Neural cell (in vitro differentiated cells): ENCODE results near the gene CCDC126. TPM values are rescaled to one million over a fixed set of nuclear protein-coding genes. Genes with fewer than 3 reads are reported as not detected.

Experiments
- H2AFZ ChIP-seq: fragments of 200-600, 300-800 bp; sonication (generic), shearing (Covaris generic); 2 replicates; pipeline ENCODE4 v1.6.0; 2014; ENCODE audit warnings: low read depth, mild to moderate bottlenecking, antibody characterized with exemption, low read length, moderate library complexity
- H3F3A ChIP-seq: fragments of 200-600 bp; shearing (Covaris generic); 2 replicates; pipeline ENCODE4 v1.6.1; 2016; ENCODE audit warnings: mild to moderate bottlenecking, moderate library complexity, mixed read lengths, antibody characterized with exemption, low read length; ENCODE audit not compliant: insufficient read depth, poor library complexity, severe bottlenecking
- H3K27ac ChIP-seq: fragments of 200-600, 300-800 bp; sonication (generic), shearing (Covaris generic); 2 replicates; pipeline ENCODE4 v1.5.1; 2014; ENCODE audit warnings: mild to moderate bottlenecking, low read length, moderate library complexity
- H3K27me3 ChIP-seq: fragments of 300-800, 200-600 bp; sonication (generic), shearing (Covaris generic); 2 replicates; pipeline ENCODE4 v1.6.0; 2014; ENCODE audit warnings: mild to moderate bottlenecking, low read depth, low read length, moderate library complexity; ENCODE audit not compliant: insufficient read depth
- H3K36me3 ChIP-seq: fragments of 300-800, 200-600 bp; sonication (generic), shearing (Covaris generic); 2 replicates; pipeline ENCODE4 v1.5.1; 2014; ENCODE audit warnings: mild to moderate bottlenecking, antibody characterized with exemption, low read length, moderate library complexity; ENCODE audit not compliant: insufficient read depth
- H3K4me2 ChIP-seq: fragments of 300-800, 200-600 bp; sonication (generic), shearing (Covaris generic); 2 replicates; pipeline ENCODE4 v1.6.0; 2014; ENCODE audit warnings: mild to moderate bottlenecking, low read length
- H3K4me3 ChIP-seq: fragments of 300-800, 200-600 bp; sonication (generic), shearing (Covaris generic); 2 replicates; pipeline ENCODE4 v1.5.1; 2014; ENCODE audit warnings: mild to moderate bottlenecking, low read length, moderate library complexity
- H3K79me2 ChIP-seq: fragments of 200-600 bp; shearing (Covaris generic); replicated peaks from 2 replicates; pipeline ENCODE4 v1.6.0; 2014; ENCODE audit warnings: mild to moderate bottlenecking, low read length, moderate library complexity; ENCODE audit not compliant: insufficient read depth
- H3K9ac ChIP-seq: fragments of 300-800, 200-600 bp; sonication (generic), shearing (Covaris generic); 2 replicates; pipeline ENCODE4 v1.6.1; 2016; ENCODE audit warnings: mild to moderate bottlenecking, low read length, mixed read lengths
- H3K9me2 ChIP-seq: fragments of 200-600 bp; shearing (Covaris generic); 2 replicates; pipeline ENCODE4 v1.6.1; 2016; ENCODE audit warnings: mild to moderate bottlenecking, low read length, mixed read lengths; ENCODE audit not compliant: insufficient read depth
- H3K9me3 ChIP-seq: fragments of 200-600, 300-800 bp; sonication (generic), shearing (Covaris generic); 2 replicates; pipeline ENCODE4 v1.6.1; 2016; ENCODE audit warnings: mild to moderate bottlenecking, mixed run types, low read length, moderate library complexity, mixed read lengths
- H4K20me1 ChIP-seq: fragments of 200-600 bp; shearing (Covaris generic); 2 replicates; pipeline ENCODE4 v1.6.1; 2016; ENCODE audit warnings: mild to moderate bottlenecking, mixed run types; ENCODE audit not compliant: insufficient read depth
- EP300 ChIP-seq: fragments of 450-650 bp; conservative IDR thresholded peaks from 2 replicates; pipeline ENCODE4 v1.6.1; 2014; ENCODE audit warnings: antibody characterized with exemption, mild to moderate bottlenecking, moderate library complexity; ENCODE audit not compliant: poor library complexity, severe bottlenecking
- EZH2 ChIP-seq: fragments of 200-600, 300-800 bp; shearing (Covaris generic), sonication (generic); IDR thresholded peaks from 2 replicates; pipeline ENCODE4 v1.6.1; 2014; ENCODE audit warnings: antibody characterized with exemption, low read length, borderline replicate concordance, mild to moderate bottlenecking; ENCODE audit not compliant: insufficient read depth, poor library complexity, severe bottlenecking
- MXI1 ChIP-seq: fragments of 450-650 bp; conservative IDR thresholded peaks from 2 replicates; pipeline ENCODE4 v1.6.1; 2014; ENCODE audit warnings: antibody characterized with exemption, mild to moderate bottlenecking; ENCODE audit not compliant: poor library complexity, severe bottlenecking
- POLR2AphosphoS5 ChIP-seq: IDR thresholded peaks from 2 replicates; pipeline ENCODE4 v1.6.1; 2012
- RAD21 ChIP-seq: fragments of 450-650 bp; conservative IDR thresholded peaks from 2 replicates; pipeline ENCODE4 v1.6.1; 2014; ENCODE audit warnings: antibody characterized with exemption, mild to moderate bottlenecking, moderate library complexity
- SMC3 ChIP-seq: fragments of 450-650 bp; conservative IDR thresholded peaks from 2 replicates; pipeline ENCODE4 v1.6.1; 2014; ENCODE audit warnings: antibody characterized with exemption, mild to moderate bottlenecking, moderate library complexity; ENCODE audit not compliant: poor library complexity
- TAF1 ChIP-seq: IDR thresholded peaks from 2 replicates; pipeline ENCODE4 v1.6.1; 2012; ENCODE audit warnings: low read depth
- polyA plus RNA-seq: library from polyadenylated mRNA; depleted of rRNA; stranded (reverse); fragments of >200 nt; gene quantifications from 2 replicates; pipeline ENCODE4 v1.2.3, GENCODE V29; 2014
- TF ChIP-seq, protein P1 (sequence below): fragments of 450-650 bp; IDR thresholded peaks from 2 replicates; pipeline ENCODE4 v1.5.1; 2014; ENCODE audit warnings: antibody characterized with exemption, mild to moderate bottlenecking, moderate library complexity; ENCODE audit not compliant: poor library complexity, severe bottlenecking
- TF ChIP-seq, protein P2 (sequence below): IDR thresholded peaks from 2 replicates; pipeline ENCODE4 v1.6.1; 2012; ENCODE audit warnings: borderline replicate concordance

The CCDC126 gene
- polyA plus RNA-seq, 1 donor from 2014 or later: 28.0 TPM

DNA sequence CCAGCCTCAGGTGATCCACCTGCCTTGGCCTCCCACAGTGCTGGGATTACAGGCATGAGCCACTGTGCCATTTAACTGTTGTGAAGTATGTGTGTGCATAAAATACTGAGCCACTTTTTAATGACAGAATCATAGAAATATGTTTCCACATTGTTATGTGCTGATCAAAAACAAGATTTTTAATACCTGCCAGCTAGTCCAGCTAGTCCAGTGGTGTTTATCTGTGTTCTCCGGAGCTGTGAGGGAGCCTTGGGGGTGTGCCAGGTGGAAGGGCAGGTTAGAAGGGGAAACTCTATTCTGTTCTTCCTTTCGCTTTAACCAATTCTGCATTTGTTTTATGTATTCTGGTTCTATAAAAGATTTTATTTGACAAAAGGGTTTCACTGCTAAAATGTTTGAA lies 89.8 kb downstream of the CCDC126 start:
- no peak overlapping the region for H3K9ac ChIP-seq
- no peaks in the 10 kb centered on the region for H3K9me3 ChIP-seq
- H3K4me2 ChIP-seq: no peak overlapping the region
- H3F3A ChIP-seq: no peaks in the 10 kb centered on the region
- H3K27ac ChIP-seq: no peak overlapping the region
- no peak for TF ChIP-seq EP300
- TF ChIP-seq TAF1: no peak
- TF ChIP-seq SMC3: no peak
- TF ChIP-seq, protein P1, sequence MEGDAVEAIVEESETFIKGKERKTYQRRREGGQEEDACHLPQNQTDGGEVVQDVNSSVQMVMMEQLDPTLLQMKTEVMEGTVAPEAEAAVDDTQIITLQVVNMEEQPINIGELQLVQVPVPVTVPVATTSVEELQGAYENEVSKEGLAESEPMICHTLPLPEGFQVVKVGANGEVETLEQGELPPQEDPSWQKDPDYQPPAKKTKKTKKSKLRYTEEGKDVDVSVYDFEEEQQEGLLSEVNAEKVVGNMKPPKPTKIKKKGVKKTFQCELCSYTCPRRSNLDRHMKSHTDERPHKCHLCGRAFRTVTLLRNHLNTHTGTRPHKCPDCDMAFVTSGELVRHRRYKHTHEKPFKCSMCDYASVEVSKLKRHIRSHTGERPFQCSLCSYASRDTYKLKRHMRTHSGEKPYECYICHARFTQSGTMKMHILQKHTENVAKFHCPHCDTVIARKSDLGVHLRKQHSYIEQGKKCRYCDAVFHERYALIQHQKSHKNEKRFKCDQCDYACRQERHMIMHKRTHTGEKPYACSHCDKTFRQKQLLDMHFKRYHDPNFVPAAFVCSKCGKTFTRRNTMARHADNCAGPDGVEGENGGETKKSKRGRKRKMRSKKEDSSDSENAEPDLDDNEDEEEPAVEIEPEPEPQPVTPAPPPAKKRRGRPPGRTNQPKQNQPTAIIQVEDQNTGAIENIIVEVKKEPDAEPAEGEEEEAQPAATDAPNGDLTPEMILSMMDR: no peak
- TF ChIP-seq EZH2: no peak
- TF ChIP-seq POLR2AphosphoS5: no peak
- TF ChIP-seq MXI1: no peak
- TF ChIP-seq, protein P2, sequence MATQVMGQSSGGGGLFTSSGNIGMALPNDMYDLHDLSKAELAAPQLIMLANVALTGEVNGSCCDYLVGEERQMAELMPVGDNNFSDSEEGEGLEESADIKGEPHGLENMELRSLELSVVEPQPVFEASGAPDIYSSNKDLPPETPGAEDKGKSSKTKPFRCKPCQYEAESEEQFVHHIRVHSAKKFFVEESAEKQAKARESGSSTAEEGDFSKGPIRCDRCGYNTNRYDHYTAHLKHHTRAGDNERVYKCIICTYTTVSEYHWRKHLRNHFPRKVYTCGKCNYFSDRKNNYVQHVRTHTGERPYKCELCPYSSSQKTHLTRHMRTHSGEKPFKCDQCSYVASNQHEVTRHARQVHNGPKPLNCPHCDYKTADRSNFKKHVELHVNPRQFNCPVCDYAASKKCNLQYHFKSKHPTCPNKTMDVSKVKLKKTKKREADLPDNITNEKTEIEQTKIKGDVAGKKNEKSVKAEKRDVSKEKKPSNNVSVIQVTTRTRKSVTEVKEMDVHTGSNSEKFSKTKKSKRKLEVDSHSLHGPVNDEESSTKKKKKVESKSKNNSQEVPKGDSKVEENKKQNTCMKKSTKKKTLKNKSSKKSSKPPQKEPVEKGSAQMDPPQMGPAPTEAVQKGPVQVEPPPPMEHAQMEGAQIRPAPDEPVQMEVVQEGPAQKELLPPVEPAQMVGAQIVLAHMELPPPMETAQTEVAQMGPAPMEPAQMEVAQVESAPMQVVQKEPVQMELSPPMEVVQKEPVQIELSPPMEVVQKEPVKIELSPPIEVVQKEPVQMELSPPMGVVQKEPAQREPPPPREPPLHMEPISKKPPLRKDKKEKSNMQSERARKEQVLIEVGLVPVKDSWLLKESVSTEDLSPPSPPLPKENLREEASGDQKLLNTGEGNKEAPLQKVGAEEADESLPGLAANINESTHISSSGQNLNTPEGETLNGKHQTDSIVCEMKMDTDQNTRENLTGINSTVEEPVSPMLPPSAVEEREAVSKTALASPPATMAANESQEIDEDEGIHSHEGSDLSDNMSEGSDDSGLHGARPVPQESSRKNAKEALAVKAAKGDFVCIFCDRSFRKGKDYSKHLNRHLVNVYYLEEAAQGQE: no peak
- no peak for TF ChIP-seq RAD21
- no peaks in the 10 kb centered on the region for H3K9me2 ChIP-seq
- H3K79me2 ChIP-seq: no peaks in the 10 kb centered on the region
- H3K4me3 ChIP-seq: no peak overlapping the region
- peaks cover 5% of the 10 kb centered on the region for H3K36me3 ChIP-seq
- no peak overlapping the region for H2AFZ ChIP-seq
- no peaks in the 10 kb centered on the region for H3K27me3 ChIP-seq
- H4K20me1 ChIP-seq: no peaks in the 10 kb centered on the region

DNA sequence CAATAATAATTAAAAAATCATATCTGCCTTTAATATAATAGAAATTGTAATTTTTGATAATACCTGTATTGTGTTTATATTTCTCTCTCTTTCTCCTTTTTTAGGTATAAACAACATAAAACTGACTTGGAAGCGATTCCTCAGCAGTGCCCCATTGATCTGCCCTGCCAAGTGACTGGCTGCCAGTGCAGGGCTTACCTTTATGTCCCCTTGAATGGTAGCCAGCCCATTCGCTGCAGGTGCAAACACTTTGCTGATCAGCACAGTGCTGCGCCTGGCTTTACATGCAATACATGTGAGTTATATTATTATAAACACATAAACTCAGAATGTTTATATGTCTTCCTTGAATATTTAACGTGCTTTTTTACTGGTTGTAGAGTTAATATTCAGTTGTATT lies 92.0 kb downstream of the CCDC126 start:
- no peak overlapping the region for H3K4me3 ChIP-seq
- H3K9me3 ChIP-seq: no peaks in the 10 kb centered on the region
- no peaks in the 10 kb centered on the region for H3K9me2 ChIP-seq
- peaks cover 5% of the 10 kb centered on the region for H3K36me3 ChIP-seq
- H4K20me1 ChIP-seq: no peaks in the 10 kb centered on the region
- no peaks in the 10 kb centered on the region for H3K27me3 ChIP-seq
- H3K27ac ChIP-seq: no peak overlapping the region
- H3K79me2 ChIP-seq: no peaks in the 10 kb centered on the region
- H2AFZ ChIP-seq: no peak overlapping the region
- H3F3A ChIP-seq: no peaks in the 10 kb centered on the region
- no peak overlapping the region for H3K9ac ChIP-seq
- no peak overlapping the region for H3K4me2 ChIP-seq
- TF ChIP-seq EP300: no peak
- no peak for TF ChIP-seq TAF1
- TF ChIP-seq, protein P2: no peak
- TF ChIP-seq, protein P1: no peak
- TF ChIP-seq EZH2: no peak
- TF ChIP-seq MXI1: no peak
- no peak for TF ChIP-seq SMC3
- no peak for TF ChIP-seq RAD21
- TF ChIP-seq POLR2AphosphoS5: no peak
